ENCODE results near the gene APBA2. TPM values are rescaled to one million over a fixed set of nuclear protein-coding genes. Genes with fewer than 3 reads are reported as not detected.
"Not testable (repeated sequence)": the region's sequence is repeated elsewhere in the genome, so short reads cannot be mapped to it uniquely, and the experiment has no call there.

APBA2 gene
- total RNA-seq, 1 experiment from 2014 or later = 53.3 TPM

DNA sequence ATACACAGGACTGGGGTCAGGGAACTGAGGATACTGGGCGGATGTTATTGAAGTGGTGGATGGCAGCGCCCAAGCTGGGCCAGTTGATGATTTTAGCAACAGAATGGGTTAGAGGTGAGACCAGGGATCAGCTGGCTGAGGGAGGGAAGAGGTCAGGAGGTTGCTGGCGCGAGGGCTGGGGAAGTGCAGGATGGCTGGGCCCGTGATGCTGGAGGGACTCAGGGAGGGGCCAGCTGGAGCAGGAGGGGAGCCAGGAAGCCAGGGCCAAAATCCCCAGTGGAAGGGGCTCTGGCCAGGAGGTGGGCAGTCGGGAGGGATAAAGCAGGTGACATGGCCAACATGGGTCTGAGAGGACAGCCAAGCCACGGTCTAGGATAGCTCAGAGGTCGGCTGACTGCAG is 205.9 kb downstream of the APBA2 start:
- Histone ChIP-seq H3K9me3 (replicated peaks) (no peaks in the 10 kb centered on the region), H3K27me3 (replicated peaks) (no peaks in the 10 kb centered on the region), H3K4me1 (replicated peaks) (peaks cover 10% of the 10 kb centered on the region), H3K27ac (no peak overlapping the region), H3K36me3 (no peaks in the 10 kb centered on the region; the same call in none of the 2 replicates), H3K4me3 (no peak overlapping the region)
- no peak for DNase-seq (ENCODE audit: low read depth in 1 of 2, low spot score in 2 of 2)

GRCh38 chr15:29092376-29093064 is 206.7 kb downstream of the APBA2 start:
- peaks cover 10% of the 10 kb centered on the region for H3K4me1 ChIP-seq (replicated peaks)
- DNase-seq (ENCODE audit: low read depth in 1 of 2, low spot score in 2 of 2) = no peak
- no peak overlapping the region for H3K27ac ChIP-seq
- no peak overlapping the region for H3K4me3 ChIP-seq
- H3K36me3 ChIP-seq = no peaks in the 10 kb centered on the region; the same call in none of the 2 replicates
- no peaks in the 10 kb centered on the region for H3K27me3 ChIP-seq (replicated peaks)
- no peaks in the 10 kb centered on the region for H3K9me3 ChIP-seq (replicated peaks)

- Histone ChIP-seq H3K36me3 (no peaks in the 10 kb centered on the region; the same call in none of the 2 replicates), H3K9me3 (replicated peaks) (no peaks in the 10 kb centered on the region), H3K27ac (no peak overlapping the region), H3K4me1 (replicated peaks) (peaks cover 10% of the 10 kb centered on the region), H3K4me3 (no peak overlapping the region), H3K27me3 (replicated peaks) (no peaks in the 10 kb centered on the region)
- no peak for DNase-seq (ENCODE audit: low read depth in 1 of 2, low spot score in 2 of 2)
These were observed 207.3 kb downstream of the APBA2 start for GRCh38 chr15:29093065-29093435.

- H3K9me3 ChIP-seq (replicated peaks) = no peaks in the 10 kb centered on the region
- no peaks in the 10 kb centered on the region for H3K27me3 ChIP-seq (replicated peaks)
- H3K36me3 ChIP-seq = no peaks in the 10 kb centered on the region; the same call in none of the 2 replicates
- H3K27ac ChIP-seq = no peak overlapping the region
- no peak for DNase-seq (ENCODE audit: low read depth in 1 of 2, low spot score in 2 of 2)
- peaks cover 10% of the 10 kb centered on the region for H3K4me1 ChIP-seq (replicated peaks)
- no peak overlapping the region for H3K4me3 ChIP-seq
These were observed 208.0 kb downstream of the APBA2 start for GRCh38 chr15:29093696-29094343.

DNA sequence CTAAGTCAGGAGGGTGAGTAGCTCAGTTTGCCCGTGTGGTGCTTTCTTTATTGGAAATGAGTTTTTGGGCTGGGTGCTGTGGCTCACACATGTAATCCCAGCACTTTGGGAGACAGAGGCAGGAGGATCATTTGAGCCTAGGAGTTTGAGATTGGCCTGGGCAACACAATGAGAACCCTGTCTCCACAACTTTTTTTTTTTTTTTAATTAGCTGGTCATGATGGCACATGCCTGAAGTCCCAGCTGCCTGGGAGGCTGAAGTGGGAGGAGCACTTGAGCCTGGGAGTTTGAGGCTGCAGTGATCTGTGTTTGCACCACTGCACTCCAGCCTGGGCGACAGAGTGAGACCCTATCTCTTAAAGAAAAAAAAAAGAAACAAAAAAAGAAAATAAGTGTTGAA is 208.9 kb downstream of the APBA2 start:
- Histone ChIP-seq H3K9me3 (replicated peaks) (no peaks in the 10 kb centered on the region), H3K4me3 (no peak overlapping the region), H3K27ac (no peak overlapping the region), H3K27me3 (replicated peaks) (no peaks in the 10 kb centered on the region), H3K4me1 (replicated peaks) (peaks cover 7% of the 10 kb centered on the region), H3K36me3 (no peaks in the 10 kb centered on the region; the same call in none of the 2 replicates)
- no peak for DNase-seq (ENCODE audit: low read depth in 1 of 2, low spot score in 2 of 2)

DNA sequence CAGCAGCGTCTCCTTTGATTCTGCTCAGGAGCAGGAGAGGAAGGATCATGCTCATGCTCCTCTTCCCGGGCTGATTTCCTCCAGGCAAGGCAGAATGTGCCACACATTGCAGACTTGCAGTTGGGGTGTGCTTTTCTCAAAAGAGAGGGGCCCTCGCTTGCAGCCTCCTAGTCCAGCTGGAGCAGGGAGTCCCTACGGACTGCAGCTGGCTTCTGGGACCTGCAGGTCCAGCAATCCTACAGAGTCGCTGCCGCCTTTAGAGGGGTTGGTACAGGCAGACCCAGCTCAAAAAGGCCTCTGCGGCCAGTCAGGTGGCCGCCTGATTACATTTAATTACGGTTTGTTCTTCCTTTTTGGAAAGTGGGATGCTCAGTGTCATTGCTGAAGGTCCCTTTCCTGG is 210.0 kb downstream of the APBA2 start:
- Histone ChIP-seq H3K4me3 (no peak overlapping the region), H3K9me3 (replicated peaks) (no peaks in the 10 kb centered on the region), H3K27me3 (replicated peaks) (no peaks in the 10 kb centered on the region), H3K36me3 (no peaks in the 10 kb centered on the region; the same call in none of the 2 replicates), H3K27ac (no peak overlapping the region), H3K4me1 (replicated peaks) (no peaks in the 10 kb centered on the region)
- no peak for DNase-seq (ENCODE audit: low read depth in 1 of 2, low spot score in 2 of 2)

DNA sequence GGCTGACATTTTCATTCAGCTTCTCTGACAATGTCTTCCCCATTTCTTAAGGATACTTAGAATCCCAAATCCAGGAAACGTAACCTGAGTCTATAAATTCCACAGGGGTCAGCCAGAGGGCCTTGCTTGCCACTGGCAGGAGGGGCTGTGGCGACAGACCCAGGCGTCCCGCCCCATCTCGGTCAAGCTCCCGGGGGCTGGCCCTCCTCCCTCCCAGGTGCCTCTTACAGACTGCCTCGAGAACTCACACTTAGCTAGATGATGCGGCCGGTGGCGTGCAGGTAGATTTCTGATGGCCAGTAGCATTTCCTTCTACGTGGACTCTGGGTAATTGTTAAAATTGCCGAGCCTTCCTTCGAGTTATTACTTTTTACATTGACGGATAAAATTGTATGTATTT is 211.4 kb downstream of the APBA2 start:
- H3K4me1 ChIP-seq (replicated peaks) = no peaks in the 10 kb centered on the region
- no peaks in the 10 kb centered on the region for H3K9me3 ChIP-seq (replicated peaks)
- H3K27me3 ChIP-seq (replicated peaks) = no peaks in the 10 kb centered on the region
- DNase-seq (ENCODE audit: low read depth in 1 of 2, low spot score in 2 of 2) = no peak
- H3K27ac ChIP-seq = no peak overlapping the region
- no peak overlapping the region for H3K4me3 ChIP-seq
- H3K36me3 ChIP-seq = no peaks in the 10 kb centered on the region; the same call in none of the 2 replicates

DNA sequence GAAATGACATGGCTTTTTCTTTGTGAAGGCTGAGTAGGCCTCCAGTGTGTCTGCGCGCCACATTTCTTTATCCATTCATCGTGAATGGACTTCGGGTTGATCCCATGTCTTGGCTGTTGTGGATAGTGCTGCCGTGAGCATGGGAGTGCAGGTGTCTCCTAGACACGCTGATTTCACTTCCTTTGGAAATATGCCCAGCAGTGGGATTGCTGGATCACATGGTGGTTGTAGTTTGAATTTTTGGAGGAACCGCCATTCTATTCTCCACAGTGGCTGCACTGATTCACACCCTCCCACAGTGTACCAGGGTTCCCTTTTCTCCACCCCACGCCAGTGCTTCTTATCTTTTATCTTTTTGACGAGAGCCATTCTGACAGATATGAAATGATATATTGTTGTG is 212.2 kb downstream of the APBA2 start:
- no peak overlapping the region for H3K4me3 ChIP-seq
- no peaks in the 10 kb centered on the region for H3K27me3 ChIP-seq (replicated peaks)

DNA sequence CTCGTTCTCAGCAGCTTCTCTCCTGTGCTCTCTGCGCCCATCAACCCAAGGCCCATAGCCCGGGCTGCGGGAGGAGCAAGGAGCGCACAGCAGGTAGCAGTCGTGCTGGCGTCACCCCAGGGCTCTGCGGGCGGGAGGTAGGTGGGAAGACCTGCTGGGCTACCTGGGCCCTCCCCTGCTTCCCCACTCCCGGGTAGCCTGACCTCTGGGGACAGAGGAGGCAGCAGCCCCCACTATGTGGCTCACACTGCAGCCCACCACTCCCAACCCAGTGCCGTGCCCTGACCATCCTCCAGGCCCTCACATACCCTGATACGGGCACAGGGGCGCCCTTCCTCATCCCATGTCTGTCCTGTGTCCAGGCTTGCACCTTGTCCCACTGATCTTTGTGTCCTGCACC is 212.9 kb downstream of the APBA2 start:
- no peaks in the 10 kb centered on the region for H3K9me3 ChIP-seq (replicated peaks)
- H3K4me1 ChIP-seq (replicated peaks) = no peaks in the 10 kb centered on the region
- H3K36me3 ChIP-seq = peaks cover 8% of the 10 kb centered on the region
- no peak overlapping the region for H3K4me3 ChIP-seq
- no peak for DNase-seq (ENCODE audit: low read depth in 1 of 2, low spot score in 2 of 2)
- H3K27me3 ChIP-seq (replicated peaks) = no peaks in the 10 kb centered on the region
- H3K27ac ChIP-seq = no peak overlapping the region

More for the DNA sequence above, 212.2 kb downstream of the APBA2 start:
- peaks cover 6% of the 10 kb centered on the region for H3K36me3 ChIP-seq
- no peak overlapping the region for H3K27ac ChIP-seq
- no peaks in the 10 kb centered on the region for H3K4me1 ChIP-seq (replicated peaks)
- H3K9me3 ChIP-seq (replicated peaks) = no peaks in the 10 kb centered on the region
- DNase-seq (ENCODE audit: low read depth in 1 of 2, low spot score in 2 of 2) = no peak

DNA sequence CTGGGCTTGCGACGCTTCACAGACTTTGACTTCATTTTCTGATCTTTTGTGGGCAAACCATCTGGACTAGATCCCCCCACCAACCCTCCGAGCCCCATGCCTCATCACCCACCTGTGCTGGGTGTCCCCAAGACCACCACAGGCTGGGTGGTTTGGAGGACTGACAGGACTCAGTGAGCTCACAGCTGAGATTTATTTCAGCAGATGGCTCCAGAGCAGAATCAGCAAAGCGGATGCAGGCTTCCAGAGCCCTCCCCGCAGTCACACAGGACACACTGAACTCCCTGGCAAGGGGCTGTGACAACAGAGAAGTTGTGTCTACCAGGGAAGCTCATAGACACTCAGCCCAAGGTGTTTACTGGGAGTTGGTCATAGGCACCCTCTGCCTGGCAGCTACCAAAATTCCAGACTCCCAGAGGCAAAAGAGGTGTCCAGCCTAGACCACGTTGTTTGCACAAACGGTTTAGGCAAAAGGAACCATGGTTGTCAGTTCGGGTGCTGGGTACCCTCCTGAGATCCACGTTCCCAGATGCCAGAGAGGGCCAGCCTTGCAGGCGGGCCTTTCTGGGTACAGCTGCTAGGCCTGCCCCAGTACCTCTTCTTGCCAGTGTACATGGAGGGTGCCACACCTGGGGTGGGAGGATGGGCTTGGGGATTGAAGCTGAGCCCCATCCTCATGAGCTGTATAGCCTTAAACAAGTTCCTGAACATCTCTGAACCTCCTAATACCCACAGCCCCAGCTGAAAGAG is 213.5 kb downstream of the APBA2 start:
- Histone ChIP-seq H3K4me3 (no peak overlapping the region), H3K36me3 (peaks cover 12% of the 10 kb centered on the region), H3K4me1 (replicated peaks) (no peaks in the 10 kb centered on the region), H3K27me3 (replicated peaks) (no peaks in the 10 kb centered on the region), H3K27ac (no peak overlapping the region), H3K9me3 (replicated peaks) (no peaks in the 10 kb centered on the region)
- DNase-seq (ENCODE audit: low read depth in 1 of 2, low spot score in 2 of 2) = no peak

DNA sequence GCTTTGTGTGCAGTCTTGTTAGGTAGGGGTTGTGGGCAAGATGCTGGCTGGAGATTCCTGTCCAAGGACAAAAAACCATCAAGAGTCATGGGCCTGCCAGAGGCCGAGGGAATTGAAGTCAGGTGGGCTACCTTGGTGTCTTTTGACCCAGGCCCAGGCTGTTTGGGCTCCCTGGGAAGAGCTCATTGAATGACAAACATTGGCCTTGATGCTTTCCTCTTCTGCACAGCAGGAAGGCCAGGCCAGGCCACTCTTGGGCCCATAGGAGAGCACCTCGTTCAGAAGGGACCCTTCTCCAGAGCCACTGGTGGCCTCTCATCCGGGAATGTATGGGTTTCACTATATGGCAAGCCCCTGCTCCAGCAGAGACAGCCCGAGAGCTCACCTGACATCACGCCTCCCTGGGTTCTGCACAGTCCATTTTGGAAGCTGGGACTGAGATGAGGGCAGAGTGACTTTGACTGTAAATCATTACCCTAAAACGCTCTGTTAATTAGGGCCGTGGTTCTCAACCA is 214.8 kb downstream of the APBA2 start:
- H3K27me3 ChIP-seq (replicated peaks) = no peaks in the 10 kb centered on the region
- no peak overlapping the region for H3K27ac ChIP-seq
- H3K9me3 ChIP-seq (replicated peaks) = no peaks in the 10 kb centered on the region
- peaks cover 16% of the 10 kb centered on the region for H3K36me3 ChIP-seq
- no peak for DNase-seq (ENCODE audit: low read depth in 1 of 2, low spot score in 2 of 2)
- H3K4me3 ChIP-seq = no peak overlapping the region
- no peaks in the 10 kb centered on the region for H3K4me1 ChIP-seq (replicated peaks)

GRCh38 chr15:29101491-29101890 is 215.7 kb downstream of the APBA2 start:
- Histone ChIP-seq H3K27ac (no peak overlapping the region), H3K9me3 (replicated peaks) (no peaks in the 10 kb centered on the region), H3K4me1 (replicated peaks) (no peaks in the 10 kb centered on the region), H3K36me3 (peaks cover 16% of the 10 kb centered on the region), H3K27me3 (replicated peaks) (no peaks in the 10 kb centered on the region), H3K4me3 (no peak overlapping the region)
- no peak for DNase-seq (ENCODE audit: low read depth in 1 of 2, low spot score in 2 of 2)

DNA sequence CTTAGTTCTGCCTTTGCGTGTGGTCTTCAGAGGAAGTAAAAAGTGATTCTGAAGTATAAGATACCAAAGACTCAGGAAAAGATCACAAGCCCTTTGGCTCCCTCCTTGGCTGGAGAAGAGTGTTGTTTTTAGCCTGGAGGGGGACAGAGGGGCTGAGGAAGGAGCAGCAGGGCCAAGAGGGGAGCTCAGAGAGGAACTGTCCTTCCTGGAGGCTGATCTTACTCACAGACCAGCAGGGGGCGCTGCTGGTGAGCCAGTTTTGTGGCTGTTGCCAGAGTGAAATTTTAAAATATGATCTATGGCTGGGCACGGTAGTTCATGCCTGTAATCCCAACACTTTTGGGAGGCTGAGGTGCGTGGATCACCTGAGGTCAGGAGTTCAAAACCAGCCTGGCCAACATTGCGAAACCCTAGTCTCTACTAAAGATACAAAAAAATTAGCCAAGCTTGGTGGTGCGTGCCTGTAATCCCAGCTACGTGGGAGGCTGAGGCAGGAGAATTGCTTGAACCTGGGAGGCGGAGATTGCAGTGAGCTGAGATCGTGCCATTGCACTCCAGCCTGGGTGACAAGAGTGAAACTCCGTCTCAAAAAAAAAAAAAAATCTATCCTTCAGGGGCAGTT is 216.5 kb downstream of the APBA2 start:
- H3K4me1 ChIP-seq (replicated peaks); H3K27ac ChIP-seq; H3K9me3 ChIP-seq (replicated peaks); H3K27me3 ChIP-seq (replicated peaks); H3K4me3 ChIP-seq: not testable (repeated sequence)
- H3K36me3 ChIP-seq = peaks cover 16% of the 10 kb centered on the region
- peak in 1 of 2 experiments; percentile 23 for DNase-seq (ENCODE audit: low read depth in 1 of 2, low spot score in 2 of 2)
